Measurements from ENCODE around the gene TMPO.
"Not testable (repeated sequence)": the region's sequence is repeated elsewhere in the genome, so short reads cannot be mapped to it uniquely, and the experiment has no call there.

The TMPO gene

DNA sequence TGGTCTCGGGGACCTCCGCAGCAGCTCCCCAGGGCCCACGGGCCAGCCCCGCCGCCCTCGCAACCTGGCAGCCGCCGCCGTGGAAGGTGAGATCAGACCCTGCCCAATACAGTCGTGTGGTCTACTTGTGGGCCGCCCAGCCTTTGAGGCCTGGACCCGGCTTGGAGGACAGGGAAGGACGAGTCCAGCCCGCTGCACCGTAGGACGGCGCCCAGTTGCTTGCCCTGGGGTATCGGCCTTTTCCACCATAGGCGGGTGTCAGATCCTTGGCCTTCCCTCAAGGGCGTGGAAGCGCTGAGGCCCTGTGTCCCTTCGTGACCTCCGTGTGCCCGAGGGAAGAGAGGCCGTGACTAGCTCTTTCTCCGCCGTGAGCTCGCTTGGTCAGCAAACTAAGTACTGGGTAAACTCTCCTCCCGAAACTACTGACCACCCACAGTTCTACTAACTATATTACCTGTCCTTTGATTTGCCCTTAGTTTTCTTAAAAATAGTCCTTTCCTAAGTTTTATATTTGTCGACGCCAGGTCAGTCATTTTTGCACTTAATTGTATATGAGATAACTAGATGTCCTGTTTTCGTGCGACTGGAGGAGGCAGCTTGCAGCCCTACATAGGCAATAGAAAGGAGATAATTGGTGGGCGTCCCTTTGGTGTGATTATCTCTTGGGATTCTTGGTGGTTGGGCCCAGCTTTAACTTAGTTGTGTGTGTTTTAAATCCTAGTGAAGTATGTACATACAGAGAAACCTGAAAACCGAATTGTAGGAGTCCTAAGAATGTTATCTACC is 78.9 kb downstream of the TMPO start:
- CTCF ChIA-PET = interaction anchor here (0.7 to 5.2 kb wide), 7 partner anchors 11 to 57 kb away, joined by 3 to 47 read pairs (median 5); no protein-coding TSS in a partner anchor
- H3K27ac ChIP-seq (ENCODE audit: insufficient read depth in 1 of 2, low read depth in 1 of 2, low read length in 2 of 2, poor library complexity in 1 of 2, severe bottlenecking in 2 of 2) = peak overlapping the region; percentile 96 to 98

GRCh38 chr12:98595243-98595988 is 80.0 kb downstream of the TMPO start:
- Histone ChIP-seq H3K36me3 (ENCODE audit: control insufficient read depth in 4 of 4, insufficient read depth in 4 of 4, low read length in 3 of 4) (peaks cover 11 to 48% (median 34%) of the 10 kb centered on the region in 4 experiments), H3K4me1 (ENCODE audit: control extremely low read depth in 1 of 4, control insufficient read depth in 4 of 4, insufficient read depth in 4 of 4, low read length in 3 of 4) (peaks cover 10 to 20% (median 13%) of the 10 kb centered on the region in 4 experiments), H3K9me3 (ENCODE audit: control extremely low read depth in 1 of 5, control insufficient read depth in 4 of 5, insufficient read depth in 2 of 5, low read depth in 1 of 5, low read length in 4 of 5) (no peaks in the 10 kb centered on the region), H3K27me3 (replicated peaks in 2 of 5; ENCODE audit: control insufficient read depth in 4 of 5, insufficient read depth in 5 of 5, low read length in 4 of 5) (no peaks in the 10 kb centered on the region), H3K27ac (ENCODE audit: insufficient read depth in 1 of 2, low read depth in 1 of 2, low read length in 2 of 2, poor library complexity in 1 of 2, severe bottlenecking in 2 of 2) (peak overlapping the region; percentile 96 to 98), H3K4me3 (ENCODE audit: control insufficient read depth in 1 of 7, extremely low read depth in 1 of 7, insufficient read depth in 4 of 7, low read depth in 2 of 7, low read length in 6 of 7) (peak overlapping the region in 6 of 7 experiments; percentile 85 to 100 (median 99))
- 90% methylated on average over 2 of the region's 3 CpGs for WGBS (ENCODE audit: insufficient coverage)
- CTCF ChIA-PET = interaction anchor here (1.9 to 5.2 kb wide), 3 partner anchors 10 to 29 kb away, joined by 4 to 47 read pairs (median 5); no protein-coding TSS in a partner anchor
- DNase-seq = peak in 2 of 3 donors; percentile 25 to 29
- POLR2A ChIA-PET = interaction anchor here (0.5 to 2.4 kb wide), 2 partner anchors 35 to 49 kb away, joined by 3 to 9 read pairs; partner anchors contain the start of genes APAF1 and IKBIP

More for the DNA sequence above, 78.9 kb downstream of the TMPO start:
- POLR2A ChIA-PET = interaction anchor here (2.4 kb wide), 1 partner anchor 50 kb away, joined by 9 read pairs; the partner anchor contains the start of genes APAF1 and IKBIP
- WGBS (ENCODE audit: insufficient coverage) = under 1% methylated on average over 25 of the region's 35 CpGs
- Histone ChIP-seq H3K27me3 (replicated peaks in 2 of 5; ENCODE audit: control insufficient read depth in 4 of 5, insufficient read depth in 5 of 5, low read length in 4 of 5) (no peaks in the 10 kb centered on the region), H3K9me3 (ENCODE audit: control extremely low read depth in 1 of 5, control insufficient read depth in 4 of 5, insufficient read depth in 2 of 5, low read depth in 1 of 5, low read length in 4 of 5) (no peaks in the 10 kb centered on the region), H3K4me1 (ENCODE audit: control extremely low read depth in 1 of 4, control insufficient read depth in 4 of 4, insufficient read depth in 4 of 4, low read length in 3 of 4) (peaks cover 10 to 20% (median 13%) of the 10 kb centered on the region in 4 experiments), H3K36me3 (ENCODE audit: control insufficient read depth in 4 of 4, insufficient read depth in 4 of 4, low read length in 3 of 4) (peaks cover 5 to 38% (median 24%) of the 10 kb centered on the region in 4 experiments), H3K4me3 (ENCODE audit: control insufficient read depth in 1 of 7, extremely low read depth in 1 of 7, insufficient read depth in 4 of 7, low read depth in 2 of 7, low read length in 6 of 7) (peak overlapping the region; percentile 85 to 100 (median 99))
- DNase-seq = peak in 1 of 3 donors; percentile 36

GRCh38 chr12:98597313-98597712 is 81.9 kb downstream of the TMPO start:
- CTCF ChIA-PET = interaction anchor here (1.3 to 5.2 kb wide), 3 partner anchors 8 to 38 kb away, joined by 3 to 47 read pairs (median 3); no protein-coding TSS in a partner anchor
- H3K27ac ChIP-seq (ENCODE audit: insufficient read depth in 1 of 2, low read depth in 1 of 2, low read length in 2 of 2, poor library complexity in 1 of 2, severe bottlenecking in 2 of 2); POLR2A ChIA-PET; H3K9me3 ChIP-seq (ENCODE audit: control extremely low read depth in 1 of 5, control insufficient read depth in 4 of 5, insufficient read depth in 2 of 5, low read depth in 1 of 5, low read length in 4 of 5); DNase-seq; H3K4me3 ChIP-seq (ENCODE audit: control insufficient read depth in 1 of 7, extremely low read depth in 1 of 7, insufficient read depth in 4 of 7, low read depth in 2 of 7, low read length in 6 of 7); H3K27me3 ChIP-seq (replicated peaks in 2 of 5; ENCODE audit: control insufficient read depth in 4 of 5, insufficient read depth in 5 of 5, low read length in 4 of 5): not testable (repeated sequence)
- WGBS (ENCODE audit: insufficient coverage) = 100% methylated on average over 2 of the region's 5 CpGs
- peaks cover 10 to 20% (median 13%) of the 10 kb centered on the region in 4 experiments for H3K4me1 ChIP-seq (ENCODE audit: control extremely low read depth in 1 of 4, control insufficient read depth in 4 of 4, insufficient read depth in 4 of 4, low read length in 3 of 4)
- H3K36me3 ChIP-seq (ENCODE audit: control insufficient read depth in 4 of 4, insufficient read depth in 4 of 4, low read length in 3 of 4) = peaks cover 15 to 66% (median 46%) of the 10 kb centered on the region in 4 experiments
